ENCODE data around the gene TBCK.

- TF ChIP-seq MXI1 (IDR thresholded peaks at IDR 0.05; ENCODE audit: low read depth, low read length) (no peak), BDP1 (IDR thresholded peaks at IDR 0.05; ENCODE audit: insufficient read depth, insufficient read length) (no peak), MAFF (IDR thresholded peaks at IDR 0.05; ENCODE audit: low read length) (no peak), NR2C2 (CRISPR knock-in tag; IDR thresholded peaks at IDR 0.05) (no peak), NR2C2 (tag; IDR thresholded peaks at IDR 0.05) (no peak), CTCF (IDR thresholded peaks at IDR 0.05 in 2 of 3, conservative IDR thresholded peaks at IDR 0.05 in 1 of 3; ENCODE audit: insufficient read depth in 2 of 3, low read depth in 1 of 3, low read length in 3 of 3) (no peak), KLF10 (CRISPR knock-in tag; IDR thresholded peaks at IDR 0.05) (no peak), ZNF583 (CRISPR knock-in tag; IDR thresholded peaks at IDR 0.05) (no peak), RFX7 (CRISPR knock-in tag; IDR thresholded peaks at IDR 0.05) (no peak), ZFP91 (CRISPR knock-in tag; IDR thresholded peaks at IDR 0.05) (no peak), HIVEP1 (CRISPR knock-in tag; IDR thresholded peaks at IDR 0.05) (no peak)
Measured at GRCh38 chr4:106305435-106306055, 10.5 kb downstream of the TBCK start.

Data from K562 (cell line).